GM18951 (cell line): ENCODE results near the gene CCDC88C.

Source experiments
- POLR2A ChIP-seq: IDR thresholded peaks from 4 replicates; pipeline ENCODE4 v1.6.1; 2011; ENCODE audit warnings: mild to moderate bottlenecking; ENCODE audit not compliant: insufficient read length, insufficient read depth; ENCODE audit errors: extremely low read depth
- in situ Hi-C: fragments of 300-500 bp; cut with MboI; formaldehyde crosslinking; loops from one replicate; pipeline ENCODE4 v1.12.0; 2022; ENCODE audit warnings: low sequenced_read_pairs, mixed read lengths, inconsistent platforms; ENCODE audit not compliant: unreplicated experiment

CCDC88C gene

DNA sequence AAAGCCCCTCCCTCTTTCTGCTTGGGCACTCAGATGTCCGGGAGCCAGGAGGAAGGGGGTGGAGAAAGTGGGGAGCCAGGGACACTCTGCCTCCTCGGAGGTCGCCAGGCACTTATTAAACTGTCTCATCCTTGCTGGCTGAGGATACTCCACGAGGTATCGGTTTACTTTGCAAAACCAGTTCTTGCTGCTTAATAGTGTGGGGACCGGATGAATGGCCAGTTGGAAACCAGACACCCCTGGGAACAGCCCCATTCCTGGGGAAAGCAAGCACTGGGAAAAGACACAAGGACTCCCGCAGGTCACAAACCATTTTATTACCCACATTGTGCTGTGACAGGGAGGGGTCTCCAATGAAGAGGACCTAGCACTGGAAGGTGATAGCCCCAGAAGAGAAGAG, 34.2 kb downstream of the CCDC88C start:
- in situ Hi-C loops: no loop called here
- no peak for TF ChIP-seq POLR2A

DNA sequence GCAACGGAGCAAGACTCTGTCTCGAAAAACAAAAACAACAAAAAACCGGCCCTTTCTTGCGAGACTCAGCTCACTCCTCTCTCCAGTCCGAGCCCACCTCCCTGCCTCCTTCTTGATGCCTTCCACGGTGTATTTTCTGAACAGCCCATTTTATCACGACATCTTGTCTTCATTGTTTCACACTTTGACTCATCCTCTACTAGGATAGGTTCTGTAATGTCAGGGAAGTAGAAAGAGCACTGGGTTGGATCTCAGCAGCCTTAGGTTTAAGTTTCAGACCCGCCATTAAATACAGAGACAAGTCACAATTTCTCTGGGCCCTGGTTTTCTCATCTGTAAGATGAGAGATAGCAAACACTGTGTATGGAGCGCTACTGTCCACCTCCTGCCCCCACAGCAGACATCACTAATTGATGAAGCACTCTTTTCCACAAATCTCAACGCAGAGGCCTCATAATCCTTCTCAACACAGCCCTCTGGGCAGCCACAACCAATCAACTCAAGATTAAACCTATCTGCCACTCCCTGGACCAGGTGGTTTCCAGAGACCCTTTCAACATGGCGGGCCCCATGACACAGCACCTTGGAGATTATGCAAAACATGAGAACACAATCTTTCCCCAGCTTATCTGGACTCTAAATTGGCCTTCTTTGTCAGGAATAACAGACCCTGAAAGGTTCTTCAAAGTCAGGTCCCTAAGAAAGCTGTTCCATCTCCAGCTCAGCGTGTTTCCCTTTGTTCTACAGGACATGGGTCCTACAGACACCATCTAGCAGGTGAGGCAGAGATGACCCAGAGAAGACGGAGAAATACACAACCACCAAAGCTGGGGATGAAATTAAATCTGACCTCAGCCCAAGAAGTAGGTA, 35.6 kb downstream of the CCDC88C start:
- no peak for TF ChIP-seq POLR2A
- in situ Hi-C loops: no loop called here

DNA sequence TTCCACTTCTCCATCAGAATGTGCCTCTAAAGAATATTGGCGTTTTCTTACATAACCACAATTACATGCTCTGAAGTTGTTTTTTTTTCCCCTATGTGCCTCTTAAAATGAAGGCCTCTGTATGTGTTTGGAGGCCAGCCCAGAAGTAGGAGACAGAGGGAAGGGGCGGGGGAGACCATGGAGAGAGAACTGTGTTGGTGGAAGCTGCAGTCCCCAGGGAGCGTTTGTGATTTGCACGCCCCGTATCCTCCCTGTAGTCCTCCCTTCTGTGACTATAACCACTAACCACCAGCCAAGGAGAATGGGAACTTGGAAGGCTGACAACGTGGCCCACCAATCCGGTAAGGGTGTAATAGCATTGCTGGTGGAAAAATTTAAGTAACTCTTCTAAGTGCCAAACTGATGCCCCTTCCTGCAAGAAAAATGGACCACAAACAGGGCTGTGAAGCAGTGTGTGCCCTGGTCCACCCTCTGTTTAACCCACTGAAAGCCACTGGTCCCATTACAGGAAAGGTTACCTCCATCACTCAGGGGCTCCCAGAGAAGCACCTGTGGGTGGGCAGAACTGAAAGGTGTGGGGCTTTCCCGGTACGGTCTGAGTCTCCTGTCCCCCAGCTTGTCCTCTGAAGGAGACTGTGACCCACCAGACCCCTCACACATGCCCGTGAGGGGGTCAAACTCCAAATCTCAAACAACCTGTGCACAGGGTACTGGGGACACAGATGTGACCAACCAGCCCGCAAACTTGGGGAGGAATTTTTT, 36.8 kb downstream of the CCDC88C start:
- no peak for TF ChIP-seq POLR2A
- in situ Hi-C loops: no loop called here

- in situ Hi-C loops: no loop called here
- no peak for TF ChIP-seq POLR2A
Observed at GRCh38 chr14:91380123-91380522, 37.5 kb downstream of the CCDC88C start.

- in situ Hi-C loops: no loop called here
- no peak for TF ChIP-seq POLR2A
Observed at GRCh38 chr14:91379579-91379932, 38.1 kb downstream of the CCDC88C start.

DNA sequence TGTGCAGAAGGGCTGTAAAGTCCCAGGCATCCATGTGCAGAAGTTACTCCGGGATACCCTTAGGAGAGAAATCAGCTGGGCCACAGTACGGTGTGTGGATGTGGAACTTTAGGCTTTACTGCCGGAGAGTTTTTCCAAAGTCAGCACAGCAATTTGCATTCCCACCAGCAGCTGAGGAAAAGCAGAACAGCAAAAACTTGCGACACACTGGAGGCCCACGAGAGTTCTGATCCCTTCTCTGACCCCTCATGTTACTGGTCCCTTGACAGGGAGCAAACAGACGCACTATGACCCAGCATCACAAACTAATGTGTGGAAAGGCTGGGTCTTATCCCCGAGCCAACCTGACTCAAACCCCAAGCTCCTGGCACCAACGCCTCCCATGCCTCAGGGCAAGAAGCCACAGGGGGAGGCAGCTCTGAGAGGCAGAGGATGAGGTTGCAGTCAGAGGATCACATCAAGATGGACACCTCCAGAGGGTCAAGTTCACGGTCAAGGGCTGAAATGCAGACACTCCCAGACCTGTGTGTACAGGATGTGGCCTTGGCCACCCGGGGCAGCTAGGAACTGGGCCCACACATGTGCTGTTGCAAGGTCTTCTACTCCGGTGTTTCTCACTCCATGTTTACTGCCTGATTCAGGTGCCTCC, 38.6 kb downstream of the CCDC88C start:
- in situ Hi-C loops: no loop called here
- TF ChIP-seq POLR2A: no peak

DNA sequence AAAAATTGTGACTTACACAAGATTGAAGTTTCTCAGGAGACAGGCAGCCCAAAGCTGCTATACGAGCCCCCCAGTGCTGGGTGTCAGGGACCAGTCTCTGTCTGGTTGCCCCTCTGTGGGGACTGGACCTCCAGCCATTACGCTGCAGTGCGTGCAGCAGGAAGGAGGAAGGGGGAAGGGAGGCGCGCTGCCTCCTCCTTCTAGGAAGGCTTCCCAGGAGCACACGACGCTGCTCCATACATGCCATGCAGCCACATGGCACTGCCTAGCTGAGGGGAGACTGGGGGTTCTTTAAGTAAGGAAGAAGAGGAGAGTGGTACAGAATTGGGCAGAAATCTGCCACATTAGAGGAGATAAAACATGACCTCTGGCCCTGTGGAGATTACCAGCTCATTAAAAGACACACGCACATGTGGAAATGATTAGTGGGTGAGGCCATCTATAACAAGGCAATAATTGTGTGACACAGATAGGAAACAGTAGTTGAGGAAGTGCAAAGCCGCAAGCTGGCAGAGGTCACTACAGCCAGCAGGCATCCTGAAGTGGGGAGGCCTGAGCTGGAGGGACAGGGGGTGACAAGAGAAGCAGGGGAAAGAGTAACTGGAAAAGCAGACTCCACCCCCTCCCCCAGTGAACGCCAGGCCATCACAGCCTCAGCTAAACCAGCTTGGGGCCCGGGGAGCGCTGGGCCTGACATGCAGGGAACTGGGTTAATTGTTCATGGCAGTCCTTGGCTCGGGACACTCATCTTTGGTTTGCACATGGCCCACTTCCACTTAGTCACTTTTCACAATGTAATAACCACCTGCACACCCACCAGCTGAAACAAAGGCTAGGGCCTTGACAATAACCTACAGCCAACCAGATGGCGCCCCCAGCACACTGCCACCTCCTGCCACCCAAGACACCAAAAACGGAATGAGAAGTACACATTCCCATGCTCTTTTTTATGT, 39.6 kb downstream of the CCDC88C start:
- no peak for TF ChIP-seq POLR2A
- in situ Hi-C loops: no loop called here

DNA sequence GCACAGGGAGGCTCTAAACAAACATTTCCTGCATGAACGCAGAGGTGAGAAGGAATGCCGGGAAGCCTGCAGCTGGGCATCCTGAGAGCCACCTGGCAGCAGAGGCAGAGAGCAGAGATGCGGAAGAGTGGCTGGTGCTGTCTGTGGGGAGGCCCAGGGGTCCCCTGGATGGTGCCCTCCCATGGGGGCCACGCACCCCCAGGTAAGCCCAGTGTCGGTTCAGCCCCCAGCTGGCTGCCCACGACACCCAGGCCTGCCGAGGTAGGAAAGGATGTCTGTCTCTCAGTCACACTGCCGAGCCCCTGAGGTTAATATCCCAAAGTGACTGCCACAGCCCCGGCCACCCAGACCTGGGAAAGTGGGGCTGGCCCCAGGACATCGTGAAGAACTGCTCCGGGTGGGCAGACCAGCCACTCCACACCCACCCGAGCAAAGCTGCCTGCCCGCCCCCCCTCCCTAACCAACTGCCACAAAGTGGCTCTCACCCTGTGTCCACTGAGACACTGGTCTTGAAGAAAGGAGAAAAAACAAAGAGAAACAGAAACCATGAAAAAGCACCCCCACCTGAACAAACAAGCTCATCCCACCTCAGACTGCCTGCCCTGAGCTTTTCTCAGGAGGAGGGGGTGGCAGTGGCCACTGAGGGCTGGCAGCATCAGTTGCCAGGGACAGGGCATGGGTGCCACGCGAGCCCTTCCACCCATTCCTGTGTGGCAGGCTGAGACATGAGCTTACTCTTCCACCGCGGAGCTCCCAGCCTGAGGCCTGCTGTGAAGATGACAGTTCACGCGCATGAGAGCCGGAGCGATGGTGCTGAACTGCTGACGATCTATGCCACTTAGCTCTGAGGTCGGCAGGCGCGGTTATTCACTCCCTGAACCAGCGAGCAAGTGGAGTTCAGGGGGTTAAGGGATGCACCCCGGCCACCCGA, 40.8 kb downstream of the CCDC88C start:
- in situ Hi-C loops: no loop called here
- TF ChIP-seq POLR2A: no peak

DNA sequence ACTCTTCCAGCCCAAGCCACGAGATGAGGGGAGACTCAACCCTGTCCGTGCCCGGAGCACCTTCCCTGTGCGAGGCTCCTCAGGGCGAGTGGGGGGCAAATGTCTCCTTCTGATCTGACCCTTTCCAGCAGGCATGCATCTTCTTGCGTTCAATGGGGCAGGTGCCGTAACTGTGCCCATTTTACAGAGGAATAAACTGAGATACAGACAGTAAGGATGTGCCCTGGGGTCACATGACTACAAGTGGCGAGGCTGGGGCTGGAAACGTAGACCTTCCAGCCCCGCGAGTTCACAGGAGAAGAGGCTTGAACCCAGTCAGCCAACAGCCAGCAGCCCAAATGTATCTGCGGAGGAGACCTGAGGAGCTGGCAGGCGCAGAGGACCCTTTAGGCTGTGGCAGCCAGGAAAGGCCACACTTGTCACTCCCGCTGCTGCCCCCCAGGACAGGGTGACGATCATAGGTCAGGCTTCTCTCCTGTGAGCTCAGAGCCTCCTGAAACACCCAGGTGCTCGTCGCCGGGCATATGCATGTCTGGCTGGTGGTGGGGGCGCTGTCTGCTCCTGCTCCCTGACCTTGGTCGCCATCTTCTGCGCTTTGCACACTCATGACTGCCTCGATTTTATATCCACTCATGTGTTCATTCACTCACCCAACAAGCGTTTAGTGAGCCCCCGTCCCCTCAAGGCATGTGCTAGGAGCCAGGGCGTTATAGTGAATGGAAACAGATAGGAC, 41.7 kb downstream of the CCDC88C start:
- in situ Hi-C loops: no loop called here
- TF ChIP-seq POLR2A: no peak

DNA sequence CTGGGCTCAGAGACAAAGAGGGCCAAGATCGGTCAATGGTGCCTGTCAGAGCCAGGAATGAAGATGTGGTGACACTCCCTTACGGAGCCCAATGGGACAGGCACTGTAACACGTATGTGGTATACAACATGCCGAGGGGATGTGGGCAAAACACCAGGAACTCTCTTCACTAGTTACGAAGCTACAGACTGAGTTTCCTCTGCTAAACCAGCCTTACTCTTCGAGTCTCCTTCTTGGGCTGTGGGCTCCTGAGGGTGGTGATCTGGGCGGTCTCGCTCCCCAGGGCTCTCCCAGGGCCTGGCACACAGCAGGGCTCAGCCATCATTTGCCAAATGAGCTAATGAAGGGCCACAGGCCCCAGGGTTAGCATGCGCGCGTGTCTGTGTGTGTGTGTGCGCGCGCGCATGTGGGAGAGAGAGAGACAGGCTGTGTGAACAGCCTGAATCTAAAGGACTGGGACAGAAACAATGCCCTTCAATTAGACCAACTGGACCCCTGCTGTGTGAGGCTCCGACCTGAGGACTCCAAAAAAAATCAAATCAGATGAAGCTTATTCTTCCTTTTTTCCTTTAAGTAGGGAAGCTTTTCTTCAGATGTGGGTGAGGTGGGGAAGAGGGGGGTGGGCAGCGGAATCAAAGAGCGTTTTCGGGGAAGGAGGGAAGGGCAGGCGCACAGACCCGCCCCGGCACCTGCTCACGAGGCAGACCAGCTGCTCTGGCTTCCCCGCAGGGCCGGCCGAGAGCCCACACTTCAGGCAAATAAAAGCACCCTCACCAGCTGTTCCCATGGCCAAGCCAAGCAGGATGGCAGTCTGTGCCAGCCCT, 42.5 kb downstream of the CCDC88C start:
- in situ Hi-C loops: no loop called here
- no peak for TF ChIP-seq POLR2A
